ENCODE data around the gene IMP4.

Gene IMP4

GRCh38 chr2:130372055-130372832, 29.5 kb downstream of the IMP4 start (continued):
- TF ChIP-seq ZNF394 (tag by site-specific recombination; IDR thresholded peaks at IDR 0.05; ENCODE audit: borderline replicate concordance) (no peak; the same call in 1 of the 2 replicates), KLF9 (tag by site-specific recombination; IDR thresholded peaks at IDR 0.05; ENCODE audit: low read depth) (peak; percentile 90), ZNF133 (tag by site-specific recombination; IDR thresholded peaks at IDR 0.05) (no peak), ZBTB20 (tag by site-specific recombination; IDR thresholded peaks at IDR 0.05) (peak; percentile 82), ZNF292 (tag by site-specific recombination; IDR thresholded peaks at IDR 0.05; ENCODE audit: borderline replicate concordance, low read depth) (no peak), KLF1 (tag by site-specific recombination; IDR thresholded peaks at IDR 0.05) (peak; percentile 87), ZNF148 (tag by site-specific recombination; IDR thresholded peaks at IDR 0.05; ENCODE audit: borderline replicate concordance) (no peak), ZNF449 (tag by site-specific recombination; IDR thresholded peaks at IDR 0.05) (no peak), ZNF274 (IDR thresholded peaks at IDR 0.05; ENCODE audit: low read length) (no peak), ZNF274 (tag by site-specific recombination; IDR thresholded peaks at IDR 0.05; ENCODE audit: borderline replicate concordance) (no peak), ZNF366 (tag by site-specific recombination; conservative IDR thresholded peaks at IDR 0.05) (no peak), SETDB1 (IDR thresholded peaks at IDR 0.05; ENCODE audit: insufficient read length, low read length) (no peak), MZF1 (tag by site-specific recombination; IDR thresholded peaks at IDR 0.05; ENCODE audit: borderline replicate concordance) (no peak), ZNF280C (tag by site-specific recombination; IDR thresholded peaks at IDR 0.05) (no peak), KLF8 (tag by site-specific recombination; IDR thresholded peaks at IDR 0.05) (peak; percentile 64; the same call in 1 of the 2 replicates), SP7 (tag by site-specific recombination; IDR thresholded peaks at IDR 0.05) (peak; percentile 64), ZNF433 (tag by site-specific recombination; IDR thresholded peaks at IDR 0.05; ENCODE audit: low read depth) (no peak), ZBTB10 (tag by site-specific recombination; IDR thresholded peaks at IDR 0.05) (no peak), ZNF341 (tag by site-specific recombination; IDR thresholded peaks at IDR 0.05; ENCODE audit: low read depth) (peak; percentile 53), ZNF692 (tag by site-specific recombination; IDR thresholded peaks at IDR 0.05) (peak; percentile 42; the same call in 1 of the 2 replicates), ZNF548 (tag by site-specific recombination; IDR thresholded peaks at IDR 0.05) (no peak), ZNF169 (tag by site-specific recombination; IDR thresholded peaks at IDR 0.05) (no peak), ZNF624 (tag by site-specific recombination; IDR thresholded peaks at IDR 0.05) (no peak), ZNF544 (tag by site-specific recombination; IDR thresholded peaks at IDR 0.05) (no peak), ZXDB (tag by site-specific recombination; IDR thresholded peaks at IDR 0.05) (peak; percentile 79), PRDM1 (tag by site-specific recombination; IDR thresholded peaks at IDR 0.05) (no peak), YY2 (tag by site-specific recombination; IDR thresholded peaks at IDR 0.05) (no peak), SCRT2 (tag by site-specific recombination; IDR thresholded peaks at IDR 0.05) (no peak)
